Epithelial cell of proximal tubule (primary cell): ENCODE measurements around the gene TMEM123. TPM values are rescaled to one million over a fixed set of nuclear protein-coding genes. Genes with fewer than 3 reads are reported as not detected.

Experiments
- DNase-seq: peaks from one replicate; pipeline ENCODE4 v3.0.0-alpha.2; 2011; ENCODE audit warnings: low read depth
- H3K4me3 ChIP-seq: 2 replicates; pipeline ENCODE4 v1.5.1; 2011; ENCODE audit warnings: low read depth, mild to moderate bottlenecking, low read length
- total RNA-seq: library from RNA; depleted of rRNA; stranded (reverse); fragments of >200 nt; gene quantifications from 2 replicates; pipeline ENCODE4 v1.2.3, GENCODE V29; 2015
- TF ChIP-seq, protein P1 (sequence below): conservative IDR thresholded peaks from 2 replicates; pipeline ENCODE4 v1.5.1; 2012; ENCODE audit warnings: low read depth, mild to moderate bottlenecking, low read length

TMEM123 gene
- total RNA-seq, 1 donor from 2014 or later, result 137 TPM

- DNase-seq, result no peak
- TF ChIP-seq, protein P1, sequence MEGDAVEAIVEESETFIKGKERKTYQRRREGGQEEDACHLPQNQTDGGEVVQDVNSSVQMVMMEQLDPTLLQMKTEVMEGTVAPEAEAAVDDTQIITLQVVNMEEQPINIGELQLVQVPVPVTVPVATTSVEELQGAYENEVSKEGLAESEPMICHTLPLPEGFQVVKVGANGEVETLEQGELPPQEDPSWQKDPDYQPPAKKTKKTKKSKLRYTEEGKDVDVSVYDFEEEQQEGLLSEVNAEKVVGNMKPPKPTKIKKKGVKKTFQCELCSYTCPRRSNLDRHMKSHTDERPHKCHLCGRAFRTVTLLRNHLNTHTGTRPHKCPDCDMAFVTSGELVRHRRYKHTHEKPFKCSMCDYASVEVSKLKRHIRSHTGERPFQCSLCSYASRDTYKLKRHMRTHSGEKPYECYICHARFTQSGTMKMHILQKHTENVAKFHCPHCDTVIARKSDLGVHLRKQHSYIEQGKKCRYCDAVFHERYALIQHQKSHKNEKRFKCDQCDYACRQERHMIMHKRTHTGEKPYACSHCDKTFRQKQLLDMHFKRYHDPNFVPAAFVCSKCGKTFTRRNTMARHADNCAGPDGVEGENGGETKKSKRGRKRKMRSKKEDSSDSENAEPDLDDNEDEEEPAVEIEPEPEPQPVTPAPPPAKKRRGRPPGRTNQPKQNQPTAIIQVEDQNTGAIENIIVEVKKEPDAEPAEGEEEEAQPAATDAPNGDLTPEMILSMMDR, result no peak
- no peak overlapping the region for H3K4me3 ChIP-seq
These were observed 15.5 kb upstream of the TMEM123 start for GRCh38 chr11:102467853-102468580.

GRCh38 chr11:102467080-102467708 is 14.6 kb upstream of the TMEM123 start:
- no peak overlapping the region for H3K4me3 ChIP-seq
- TF ChIP-seq, protein P1, result no peak
- no peak for DNase-seq

DNA sequence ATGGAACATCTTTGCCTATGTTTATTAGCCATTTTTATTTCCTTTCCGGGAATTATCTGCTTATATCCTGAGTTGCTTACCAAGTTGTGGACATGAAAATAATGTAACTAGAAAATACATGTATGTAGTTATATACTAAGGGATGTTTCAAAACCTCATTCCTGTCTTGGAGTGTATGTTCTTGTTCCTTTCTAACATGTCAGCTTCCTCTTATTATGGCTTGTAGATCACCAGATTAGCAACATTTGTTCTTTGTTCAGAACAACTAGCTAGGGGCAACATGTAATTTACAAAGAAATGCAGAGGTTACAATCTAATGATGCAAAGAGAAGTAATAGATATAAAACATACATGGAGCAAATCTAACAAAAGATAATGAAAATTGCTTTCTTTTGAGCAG is 13.1 kb upstream of the TMEM123 start:
- TF ChIP-seq, protein P1, result no peak
- no peak for DNase-seq
- no peak overlapping the region for H3K4me3 ChIP-seq

DNA sequence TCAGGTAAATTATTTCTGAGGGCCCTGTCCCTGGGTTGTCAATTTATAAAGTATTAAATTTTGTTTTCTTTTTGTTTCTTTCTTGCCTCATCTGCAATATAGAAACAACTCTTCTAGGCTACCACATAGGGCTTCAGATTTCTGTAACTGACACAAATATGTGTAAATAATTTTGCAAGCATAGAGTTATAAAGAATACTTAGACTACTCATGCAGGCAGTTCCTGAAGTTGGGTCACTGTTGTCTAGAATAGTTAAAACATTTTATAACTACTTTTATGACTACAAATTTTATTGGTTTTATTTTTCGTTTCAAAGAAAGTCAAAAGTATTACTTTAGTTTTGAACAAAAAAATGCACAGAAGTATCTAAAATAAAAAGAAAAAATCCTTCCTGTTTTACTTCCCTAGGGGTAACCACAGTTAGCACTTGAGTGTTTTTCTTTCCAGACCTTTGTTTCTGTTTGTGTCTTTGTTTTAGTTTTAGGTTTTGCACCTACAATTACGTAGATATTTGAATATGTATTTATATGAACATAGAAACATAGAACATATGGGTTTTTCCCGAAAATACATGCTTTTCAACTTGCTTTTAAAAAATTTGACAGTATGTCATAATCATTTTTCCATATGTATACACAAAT is 12.4 kb upstream of the TMEM123 start:
- H3K4me3 ChIP-seq, result no peak overlapping the region
- TF ChIP-seq, protein P1, result no peak
- DNase-seq, result no peak

DNA sequence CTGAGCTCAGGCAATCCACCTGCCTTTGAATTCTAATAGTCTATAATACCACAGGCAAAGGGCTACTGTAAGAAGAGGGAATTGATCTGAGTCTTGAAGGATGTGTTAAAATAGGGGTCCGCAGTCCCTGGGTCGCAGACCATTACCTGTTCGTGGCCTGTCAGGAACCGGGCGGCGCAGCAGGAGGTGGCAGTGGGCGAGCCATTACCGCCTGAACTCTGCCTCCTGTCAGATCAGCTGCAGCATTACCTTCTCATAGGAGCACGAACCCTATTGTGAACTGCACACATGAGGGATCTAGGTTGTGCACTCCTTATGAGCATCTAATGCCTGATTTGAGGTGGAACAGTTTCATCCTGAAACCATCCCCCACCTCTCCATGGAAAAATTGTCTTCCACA is 11.5 kb upstream of the TMEM123 start:
- H3K4me3 ChIP-seq, result no peak overlapping the region
- TF ChIP-seq, protein P1, result no peak
- DNase-seq, result no peak

DNA sequence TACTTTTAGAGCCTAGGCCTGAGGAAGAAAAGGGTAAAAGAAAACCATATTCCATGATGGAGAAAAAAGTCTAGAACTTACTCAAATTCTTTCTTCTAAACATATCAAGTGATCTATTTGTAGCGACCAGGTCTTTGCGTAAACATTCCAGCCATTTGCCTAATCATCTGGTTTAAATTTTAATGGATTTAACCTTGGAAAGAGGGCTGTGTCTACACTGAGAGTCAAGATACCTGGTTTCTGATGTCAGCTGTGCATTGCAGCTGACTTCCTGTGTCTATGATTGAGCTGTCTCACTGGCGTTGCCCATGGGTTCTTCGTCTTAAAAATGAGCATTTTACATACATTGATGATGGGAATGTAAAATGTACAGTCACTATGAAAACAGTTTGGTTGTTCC is 10.0 kb upstream of the TMEM123 start:
- TF ChIP-seq, protein P1, result no peak
- no peak overlapping the region for H3K4me3 ChIP-seq
- DNase-seq, result no peak
